Astrocyte (in vitro differentiated cells and primary cell): ENCODE measurements around the gene NUDT15. TPM values are rescaled to one million over a fixed set of nuclear protein-coding genes. Genes with fewer than 3 reads are reported as not detected.

ENCODE experiments used
- DNase-seq: peaks from one replicate; pipeline ENCODE4 v3.0.0-alpha.2; 2010; ENCODE audit warnings: low read depth
- FAIRE-seq: peaks from 2 replicates; lab custom pipeline; 2011; peaks lifted over from hg19 to GRCh38; lab: Jason Lieb, UNC
- H2AFZ ChIP-seq: 2 replicates; pipeline ENCODE4 v1.6.0; 2012; ENCODE audit warnings: low read depth, low read length, inconsistent platforms
- H3K27ac ChIP-seq: 2 replicates; pipeline ENCODE4 v1.5.1; 2011; ENCODE audit warnings: low read depth, low read length, inconsistent platforms
- H3K27me3 ChIP-seq: 2 replicates; pipeline ENCODE4 v1.6.0; 2011; ENCODE audit warnings: low read length, inconsistent platforms; ENCODE audit not compliant: insufficient read depth
- H3K36me3 ChIP-seq: 2 replicates; pipeline ENCODE4 v1.5.1; 2011; ENCODE audit warnings: low read length, inconsistent platforms; ENCODE audit not compliant: insufficient read depth
- H3K4me1 ChIP-seq: 2 replicates; pipeline ENCODE4 v1.5.1; 2011; ENCODE audit warnings: low read length, inconsistent platforms; ENCODE audit not compliant: insufficient read depth
- H3K4me2 ChIP-seq: 2 replicates; pipeline ENCODE4 v1.6.0; 2012; ENCODE audit warnings: low read length, inconsistent platforms
- H3K4me3 ChIP-seq: 2 replicates; pipeline ENCODE4 v1.5.1; 2011; ENCODE audit warnings: low read depth, mild to moderate bottlenecking, low read length, inconsistent platforms; ENCODE audit not compliant: insufficient read depth
- H3K79me2 ChIP-seq: 2 replicates; pipeline ENCODE4 v1.6.0; 2012; ENCODE audit warnings: mild to moderate bottlenecking, low read length, inconsistent platforms; ENCODE audit not compliant: insufficient read depth
- H3K9ac ChIP-seq: 2 replicates; pipeline ENCODE4 v1.6.0; 2012; ENCODE audit warnings: mild to moderate bottlenecking, low read length, inconsistent platforms
- H3K9me3 ChIP-seq: 2 replicates; pipeline ENCODE4 v1.5.1; 2012; ENCODE audit warnings: low read depth, mild to moderate bottlenecking, low read length, inconsistent platforms; ENCODE audit not compliant: insufficient read depth
- H4K20me1 ChIP-seq: 2 replicates; pipeline ENCODE4 v1.6.0; 2012; ENCODE audit warnings: low read length, inconsistent platforms; ENCODE audit not compliant: insufficient read depth
- H3K27ac Mint-ChIP-seq: one replicate; pipeline ENCODE4 v1.8.0; 2021; ENCODE audit warnings: mild to moderate bottlenecking, mixed read lengths; ENCODE audit not compliant: unreplicated experiment
- H3K27me3 Mint-ChIP-seq: one replicate; pipeline ENCODE4 v1.8.0; 2021; ENCODE audit warnings: low read depth, mixed read lengths; ENCODE audit not compliant: unreplicated experiment
- H3K36me3 Mint-ChIP-seq: one replicate; pipeline ENCODE4 v1.8.0; 2021; ENCODE audit warnings: low read depth, mixed read lengths; ENCODE audit not compliant: unreplicated experiment
- H3K4me1 Mint-ChIP-seq: one replicate; pipeline ENCODE4 v1.8.0; 2021; ENCODE audit warnings: low read depth, mixed read lengths; ENCODE audit not compliant: unreplicated experiment
- H3K4me3 Mint-ChIP-seq: one replicate; pipeline ENCODE4 v1.8.0; 2021; ENCODE audit warnings: mild to moderate bottlenecking, moderate library complexity, mixed read lengths; ENCODE audit not compliant: unreplicated experiment
- H3K9me3 Mint-ChIP-seq: one replicate; pipeline ENCODE4 v1.8.0; 2021; ENCODE audit warnings: mild to moderate bottlenecking, mixed read lengths; ENCODE audit not compliant: unreplicated experiment
- CTCF ChIP-seq: IDR thresholded peaks from 2 replicates; pipeline ENCODE4 v1.5.1; 2011; ENCODE audit warnings: low read depth, mild to moderate bottlenecking, inconsistent platforms, low read length, moderate library complexity; ENCODE audit not compliant: insufficient read depth
- EZH2 ChIP-seq: IDR thresholded peaks from 2 replicates; pipeline ENCODE4 v1.6.1; 2012; ENCODE audit warnings: mild to moderate bottlenecking, low read length, inconsistent platforms; ENCODE audit not compliant: insufficient read depth
- total RNA-seq: library from RNA; stranded (reverse); gene quantifications from 2 replicates; pipeline ENCODE4 v1.2.1, GENCODE V29; 2021

Gene NUDT15
- total RNA-seq, 1 donor from 2014 or later, result 15.2 TPM

- peaks cover 24% of the 10 kb centered on the region for H3K9me3 ChIP-seq
- TF ChIP-seq EZH2, result no peak
- TF ChIP-seq CTCF, result no peak
- H3K36me3 ChIP-seq, result peaks cover 26% of the 10 kb centered on the region
- Mint-ChIP-seq H3K27me3 (no peaks in the 10 kb centered on the region), H3K4me3 (no peak overlapping the region), H3K4me1 (peaks cover 5% of the 10 kb centered on the region), H3K27ac (no peak overlapping the region), H3K9me3 (peaks cover 38% of the 10 kb centered on the region), H3K36me3 (peaks cover 70% of the 10 kb centered on the region)
- H3K4me3 ChIP-seq, result no peak overlapping the region
- no peak overlapping the region for H3K9ac ChIP-seq
- H4K20me1 ChIP-seq, result no peaks in the 10 kb centered on the region
- H3K27ac ChIP-seq, result no peak overlapping the region
- FAIRE-seq, result no peak
- no peak overlapping the region for H2AFZ ChIP-seq
- H3K79me2 ChIP-seq, result no peaks in the 10 kb centered on the region
- DNase-seq, result no peak
- no peaks in the 10 kb centered on the region for H3K4me1 ChIP-seq
- no peak overlapping the region for H3K4me2 ChIP-seq
- H3K27me3 ChIP-seq, result no peaks in the 10 kb centered on the region
These were observed 32.0 kb downstream of the NUDT15 start for GRCh38 chr13:48069573-48069972.

GRCh38 chr13:48070942-48071341 lies 33.4 kb downstream of the NUDT15 start:
- no peak for TF ChIP-seq EZH2
- no peak for TF ChIP-seq CTCF
- Mint-ChIP-seq H3K4me1 (peaks cover 5% of the 10 kb centered on the region), H3K27ac (no peak overlapping the region), H3K9me3 (peaks cover 38% of the 10 kb centered on the region), H3K4me3 (no peak overlapping the region), H3K36me3 (peaks cover 68% of the 10 kb centered on the region), H3K27me3 (no peaks in the 10 kb centered on the region)
- Histone ChIP-seq H3K4me3 (no peak overlapping the region), H3K4me2 (no peak overlapping the region), H3K36me3 (peaks cover 28% of the 10 kb centered on the region), H3K27ac (no peak overlapping the region), H4K20me1 (no peaks in the 10 kb centered on the region), H3K79me2 (no peaks in the 10 kb centered on the region), H3K9me3 (peaks cover 23% of the 10 kb centered on the region), H3K27me3 (no peaks in the 10 kb centered on the region), H2AFZ (no peak overlapping the region), H3K9ac (no peak overlapping the region), H3K4me1 (no peaks in the 10 kb centered on the region)
- FAIRE-seq (no peak), DNase-seq (no peak)

GRCh38 chr13:48072304-48072703 lies 34.8 kb downstream of the NUDT15 start:
- H3K9ac ChIP-seq, result no peak overlapping the region
- H3K36me3 ChIP-seq, result peaks cover 33% of the 10 kb centered on the region
- no peak overlapping the region for H2AFZ ChIP-seq
- H3K4me3 ChIP-seq, result no peak overlapping the region
- H3K27ac ChIP-seq, result no peak overlapping the region
- Mint-ChIP-seq H3K4me1 (peaks cover 2% of the 10 kb centered on the region), H3K4me3 (no peak overlapping the region), H3K36me3 (peaks cover 61% of the 10 kb centered on the region), H3K9me3 (peaks cover 30% of the 10 kb centered on the region), H3K27me3 (no peaks in the 10 kb centered on the region), H3K27ac (peak overlapping the region; percentile 78)
- no peaks in the 10 kb centered on the region for H4K20me1 ChIP-seq
- no peaks in the 10 kb centered on the region for H3K27me3 ChIP-seq
- DNase-seq (no peak), FAIRE-seq (no peak)
- H3K79me2 ChIP-seq, result no peaks in the 10 kb centered on the region
- H3K4me2 ChIP-seq, result no peak overlapping the region
- peaks cover 20% of the 10 kb centered on the region for H3K9me3 ChIP-seq
- TF ChIP-seq CTCF (no peak), EZH2 (no peak)
- H3K4me1 ChIP-seq, result no peaks in the 10 kb centered on the region
